HG02884 (cell line): Measurements from ENCODE around the gene IRGC.
A peak's percentile ranks its signal among the peaks of the same experiment; 100 is the strongest.
"Not testable (repeated sequence)": the region's sequence is repeated elsewhere in the genome, so short reads cannot be mapped to it uniquely, and the experiment has no call there.

Experiments
- ATAC-seq: cut with Tn5 transposase; IDR thresholded peaks from one replicate; pipeline ENCODE4 v1.9.1; 2021; ENCODE audit warnings: mild to moderate bottlenecking, moderate library complexity; ENCODE audit not compliant: unreplicated experiment

IRGC gene, protein sequence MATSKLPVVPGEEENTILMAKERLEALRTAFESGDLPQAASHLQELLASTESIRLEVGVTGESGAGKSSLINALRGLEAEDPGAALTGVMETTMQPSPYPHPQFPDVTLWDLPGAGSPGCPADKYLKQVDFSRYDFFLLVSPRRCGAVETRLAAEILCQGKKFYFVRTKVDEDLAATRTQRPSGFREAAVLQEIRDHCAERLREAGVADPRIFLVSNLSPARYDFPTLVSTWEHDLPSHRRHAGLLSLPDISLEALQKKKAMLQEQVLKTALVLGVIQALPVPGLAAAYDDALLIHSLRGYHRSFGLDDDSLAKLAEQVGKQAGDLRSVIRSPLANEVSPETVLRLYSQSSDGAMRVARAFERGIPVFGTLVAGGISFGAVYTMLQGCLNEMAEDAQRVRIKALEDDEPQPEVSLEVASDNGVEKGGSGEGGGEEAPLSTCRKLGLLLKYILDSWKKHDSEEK

DNA sequence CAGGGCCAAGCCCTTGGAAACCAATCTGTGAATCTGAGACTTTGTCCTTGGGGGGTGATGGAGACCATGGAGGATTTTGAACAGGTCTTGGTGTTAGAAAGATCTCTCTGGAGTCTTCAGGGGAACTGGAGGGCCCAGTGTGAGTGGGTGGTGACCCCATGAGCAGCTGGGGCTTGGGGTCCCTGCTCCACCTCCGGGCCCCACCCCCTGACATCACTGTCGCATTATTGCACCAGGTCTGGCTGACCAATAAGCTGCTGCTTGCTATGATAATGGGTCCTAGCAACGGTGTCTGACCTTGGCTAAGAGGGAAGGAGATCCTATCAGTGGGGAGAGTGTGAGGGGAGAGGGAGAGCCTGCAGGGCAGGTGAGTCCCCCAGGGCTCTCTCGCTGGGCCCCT is at the start of gene IRGC:
Gene IRGC (plus strand): TSS at position 301 of the 400 bp plus-strand sequence. CDS start 2,483 bp downstream, outside the sequence.
- ATAC-seq, result no peak

DNA sequence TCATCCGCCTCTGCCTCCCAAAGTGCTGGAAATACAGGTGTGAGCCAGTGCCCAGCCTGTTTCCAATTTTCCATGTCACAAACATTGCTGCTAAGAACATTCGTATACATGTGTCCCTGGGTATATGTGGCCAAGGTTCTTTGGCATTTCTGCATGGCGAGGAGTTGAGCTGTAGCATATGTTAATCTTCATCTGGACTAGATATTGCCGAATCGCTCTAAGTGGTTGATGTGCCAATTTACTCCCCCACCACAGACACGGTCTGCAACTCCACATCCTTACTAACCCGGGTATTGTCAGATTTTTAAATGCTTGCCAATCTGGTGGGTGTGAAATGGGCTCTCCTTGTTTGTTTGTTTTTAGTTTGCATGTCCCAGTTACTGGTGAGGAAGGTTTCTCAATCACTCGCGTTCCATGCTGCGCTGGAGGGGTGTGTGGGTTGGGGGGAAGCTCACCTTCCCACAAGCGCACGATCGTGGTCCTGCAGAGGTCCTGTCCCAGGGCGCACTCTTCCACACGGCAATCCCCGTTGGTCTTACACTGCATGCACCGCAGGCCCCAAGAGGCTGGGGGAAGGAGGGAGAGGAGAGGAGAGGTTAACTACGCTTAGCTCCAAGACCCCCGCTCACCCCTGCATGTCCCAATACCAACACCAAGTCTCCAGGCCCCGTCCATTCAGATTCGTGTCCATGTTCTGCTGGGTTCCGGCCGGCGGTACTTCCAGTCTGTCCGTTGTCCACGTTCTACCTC is 48.6 kb upstream of the IRGC start:
- no peak for ATAC-seq

GRCh38 chr19:43667876-43668405 is 47.9 kb upstream of the IRGC start:
- ATAC-seq, result no peak

GRCh38 chr19:43668406-43669109 is 47.3 kb upstream of the IRGC start:
- ATAC-seq, result peak; percentile 81

GRCh38 chr19:43672061-43672679 is 43.7 kb upstream of the IRGC start:
- ATAC-seq, result no peak

GRCh38 chr19:43673637-43674036 is 42.2 kb upstream of the IRGC start:
- ATAC-seq, result no peak

DNA sequence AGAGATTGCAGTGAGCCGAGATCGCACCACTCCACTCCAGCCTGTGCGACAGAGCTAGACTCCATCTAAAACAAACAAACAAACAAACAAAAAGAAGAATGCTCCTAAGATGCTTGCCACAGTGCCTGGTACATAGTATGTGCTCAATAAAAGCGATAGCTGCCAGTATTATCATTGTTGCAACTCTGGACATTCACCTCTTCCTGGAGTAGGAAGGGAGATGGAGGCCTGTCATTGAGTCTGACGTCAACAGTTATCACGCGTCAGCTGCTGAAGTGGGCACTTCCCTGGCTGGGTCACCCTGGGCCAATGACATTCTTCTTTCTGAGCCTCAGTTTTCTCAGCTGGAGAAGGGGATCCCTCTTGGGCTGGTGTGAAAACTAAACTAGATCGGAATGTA is 41.7 kb upstream of the IRGC start:
- ATAC-seq, result no peak

DNA sequence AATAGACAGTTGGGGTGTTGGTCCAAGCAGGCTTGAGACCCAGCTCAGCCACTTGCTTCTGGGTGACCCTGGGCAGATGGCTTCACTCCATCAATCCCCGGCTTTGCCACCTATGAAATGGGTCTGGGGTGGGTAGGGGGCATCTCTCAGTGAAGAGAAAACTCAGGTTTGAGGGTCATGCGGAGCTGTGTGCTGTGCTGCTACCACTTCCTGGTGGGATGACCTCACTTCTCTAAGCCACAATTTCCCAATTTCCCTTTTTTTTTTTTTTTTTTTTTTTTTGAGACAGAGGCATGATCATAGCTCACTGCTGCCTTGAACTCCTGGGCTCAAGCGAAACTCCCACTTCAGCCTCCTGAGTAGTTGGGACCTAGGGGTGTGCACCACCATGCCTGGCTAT is 41.3 kb upstream of the IRGC start:
- ATAC-seq, result no peak

GRCh38 chr19:43675269-43675879 is 40.5 kb upstream of the IRGC start:
- ATAC-seq, result no peak

GRCh38 chr19:43675906-43676305 is 40.0 kb upstream of the IRGC start:
- no peak for ATAC-seq

GRCh38 chr19:43678512-43679261 is 37.2 kb upstream of the IRGC start:
- ATAC-seq, result no peak

DNA sequence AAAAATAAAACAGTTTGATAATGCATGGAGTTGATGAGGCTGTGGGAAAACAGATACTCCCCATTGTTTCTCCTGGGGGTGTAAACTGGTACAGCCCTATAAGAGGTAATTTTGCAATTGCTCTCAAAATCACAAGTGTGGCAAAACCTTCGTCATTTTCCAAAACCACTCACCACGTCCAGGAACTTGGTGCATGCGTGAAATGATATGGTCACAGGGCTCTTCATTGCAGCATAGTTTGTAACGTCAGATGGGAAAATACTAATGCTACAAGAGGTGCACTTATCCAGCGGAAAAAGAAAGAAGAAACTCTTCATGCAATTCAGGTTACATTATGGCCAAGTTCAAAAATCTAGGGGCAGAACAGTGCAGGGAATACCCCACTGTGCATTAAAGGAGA is 34.1 kb upstream of the IRGC start:
- no peak for ATAC-seq

- ATAC-seq, result not testable (repeated sequence)
These were observed 33.6 kb upstream of the IRGC start for GRCh38 chr19:43682269-43682668.

GRCh38 chr19:43682824-43683661 is 32.8 kb upstream of the IRGC start:
- ATAC-seq, result no peak

- ATAC-seq, result no peak
These were observed 32.0 kb upstream of the IRGC start for GRCh38 chr19:43683905-43684304.

GRCh38 chr19:43684326-43684725 is 31.6 kb upstream of the IRGC start:
- no peak for ATAC-seq

DNA sequence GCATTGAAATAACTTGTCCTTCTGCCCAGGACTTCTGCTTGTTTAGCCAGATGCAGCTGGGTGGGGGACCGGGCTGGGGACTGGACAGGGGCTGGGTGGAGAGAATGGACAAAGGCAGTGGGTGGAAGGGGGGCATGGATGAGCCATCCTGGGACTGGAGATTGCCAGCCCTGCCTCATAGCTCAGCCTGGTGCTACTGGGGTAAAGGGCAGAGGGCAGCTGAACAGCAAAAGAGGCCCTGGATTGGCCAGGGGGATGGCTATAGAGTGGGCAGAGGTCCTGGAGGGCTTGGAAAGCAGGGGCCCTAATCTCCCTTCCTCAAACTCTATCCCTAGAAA is 28.2 kb upstream of the IRGC start:
- ATAC-seq, result no peak

- no peak for ATAC-seq
These were observed 27.7 kb upstream of the IRGC start for GRCh38 chr19:43688059-43688701.
